Measurements from ENCODE around the gene CAPNS1.

Gene CAPNS1

DNA sequence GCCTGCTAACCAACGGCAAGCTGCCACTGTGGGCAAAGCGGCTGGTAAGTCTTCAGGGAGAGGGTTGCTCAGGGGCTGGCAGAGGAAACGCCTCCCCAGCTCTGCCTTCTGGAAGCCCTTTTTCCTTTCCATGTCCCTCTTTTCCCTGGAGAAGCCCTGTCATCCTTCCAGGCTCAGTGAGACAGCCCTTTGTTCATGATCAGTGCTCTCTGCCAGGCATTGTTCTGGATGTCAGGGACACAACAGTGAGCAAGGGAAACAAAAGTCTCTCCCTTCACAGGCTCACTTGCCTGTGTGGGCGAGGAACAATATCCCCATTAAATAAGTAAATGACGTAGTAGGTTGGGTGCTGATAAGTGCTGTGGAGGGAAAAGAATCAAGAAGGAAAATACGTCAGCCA lies 42.8 kb upstream of the CAPNS1 start:
- DNase-seq (ENCODE audit: extremely low read depth, insufficient read length), result no peak
- TF ChIP-seq, protein P1, sequence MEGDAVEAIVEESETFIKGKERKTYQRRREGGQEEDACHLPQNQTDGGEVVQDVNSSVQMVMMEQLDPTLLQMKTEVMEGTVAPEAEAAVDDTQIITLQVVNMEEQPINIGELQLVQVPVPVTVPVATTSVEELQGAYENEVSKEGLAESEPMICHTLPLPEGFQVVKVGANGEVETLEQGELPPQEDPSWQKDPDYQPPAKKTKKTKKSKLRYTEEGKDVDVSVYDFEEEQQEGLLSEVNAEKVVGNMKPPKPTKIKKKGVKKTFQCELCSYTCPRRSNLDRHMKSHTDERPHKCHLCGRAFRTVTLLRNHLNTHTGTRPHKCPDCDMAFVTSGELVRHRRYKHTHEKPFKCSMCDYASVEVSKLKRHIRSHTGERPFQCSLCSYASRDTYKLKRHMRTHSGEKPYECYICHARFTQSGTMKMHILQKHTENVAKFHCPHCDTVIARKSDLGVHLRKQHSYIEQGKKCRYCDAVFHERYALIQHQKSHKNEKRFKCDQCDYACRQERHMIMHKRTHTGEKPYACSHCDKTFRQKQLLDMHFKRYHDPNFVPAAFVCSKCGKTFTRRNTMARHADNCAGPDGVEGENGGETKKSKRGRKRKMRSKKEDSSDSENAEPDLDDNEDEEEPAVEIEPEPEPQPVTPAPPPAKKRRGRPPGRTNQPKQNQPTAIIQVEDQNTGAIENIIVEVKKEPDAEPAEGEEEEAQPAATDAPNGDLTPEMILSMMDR (IDR thresholded peaks at IDR 0.05; ENCODE audit: insufficient read depth, low read length, poor library complexity, severe bottlenecking), result no peak
- Histone ChIP-seq H3K36me3 (ENCODE audit: control insufficient read depth, insufficient read depth, low read length) (peaks cover 27% of the 10 kb centered on the region), H3K4me3 (replicated peaks; ENCODE audit: low read depth, low read length) (no peak overlapping the region), H3K27me3 (replicated peaks; ENCODE audit: control insufficient read depth, insufficient read depth, low read length) (no peaks in the 10 kb centered on the region)

GRCh38 chr19:36099166-36099785 lies 40.6 kb upstream of the CAPNS1 start:
- TF ChIP-seq, protein P1 (IDR thresholded peaks at IDR 0.05; ENCODE audit: insufficient read depth, low read length, poor library complexity, severe bottlenecking), result no peak
- DNase-seq (ENCODE audit: extremely low read depth, insufficient read length), result no peak
- no peak overlapping the region for H3K4me3 ChIP-seq (replicated peaks; ENCODE audit: low read depth, low read length)
- H3K36me3 ChIP-seq (ENCODE audit: control insufficient read depth, insufficient read depth, low read length), result peaks cover 36% of the 10 kb centered on the region
- no peaks in the 10 kb centered on the region for H3K27me3 ChIP-seq (replicated peaks; ENCODE audit: control insufficient read depth, insufficient read depth, low read length)

GRCh38 chr19:36100476-36100875 lies 39.4 kb upstream of the CAPNS1 start:
- Histone ChIP-seq H3K27me3 (replicated peaks; ENCODE audit: control insufficient read depth, insufficient read depth, low read length) (no peaks in the 10 kb centered on the region), H3K4me3 (replicated peaks; ENCODE audit: low read depth, low read length) (no peak overlapping the region), H3K36me3 (ENCODE audit: control insufficient read depth, insufficient read depth, low read length) (peaks cover 47% of the 10 kb centered on the region)
- TF ChIP-seq, protein P1 (IDR thresholded peaks at IDR 0.05; ENCODE audit: insufficient read depth, low read length, poor library complexity, severe bottlenecking), result no peak
- no peak for DNase-seq (ENCODE audit: extremely low read depth, insufficient read length)

GRCh38 chr19:36101550-36102327 lies 38.1 kb upstream of the CAPNS1 start:
- Histone ChIP-seq H3K27me3 (replicated peaks; ENCODE audit: control insufficient read depth, insufficient read depth, low read length) (no peaks in the 10 kb centered on the region), H3K36me3 (ENCODE audit: control insufficient read depth, insufficient read depth, low read length) (peaks cover 47% of the 10 kb centered on the region), H3K4me3 (replicated peaks; ENCODE audit: low read depth, low read length) (no peak overlapping the region)
- no peak for DNase-seq (ENCODE audit: extremely low read depth, insufficient read length)
- TF ChIP-seq, protein P1 (IDR thresholded peaks at IDR 0.05; ENCODE audit: insufficient read depth, low read length, poor library complexity, severe bottlenecking), result no peak

GRCh38 chr19:36103040-36103626 lies 36.7 kb upstream of the CAPNS1 start:
- TF ChIP-seq, protein P1 (IDR thresholded peaks at IDR 0.05; ENCODE audit: insufficient read depth, low read length, poor library complexity, severe bottlenecking), result no peak
- no peaks in the 10 kb centered on the region for H3K27me3 ChIP-seq (replicated peaks; ENCODE audit: control insufficient read depth, insufficient read depth, low read length)
- DNase-seq (ENCODE audit: extremely low read depth, insufficient read length), result no peak
- H3K36me3 ChIP-seq (ENCODE audit: control insufficient read depth, insufficient read depth, low read length), result peaks cover 42% of the 10 kb centered on the region
- no peak overlapping the region for H3K4me3 ChIP-seq (replicated peaks; ENCODE audit: low read depth, low read length)
